Islet of Langerhans (tissue), 1 donor: ENCODE results near the gene SLC15A3.

Source experiments
- FAIRE-seq: peaks from one replicate; lab custom pipeline; 2011; peaks lifted over from hg19 to GRCh38; lab: Jason Lieb, UNC

Gene SLC15A3

DNA sequence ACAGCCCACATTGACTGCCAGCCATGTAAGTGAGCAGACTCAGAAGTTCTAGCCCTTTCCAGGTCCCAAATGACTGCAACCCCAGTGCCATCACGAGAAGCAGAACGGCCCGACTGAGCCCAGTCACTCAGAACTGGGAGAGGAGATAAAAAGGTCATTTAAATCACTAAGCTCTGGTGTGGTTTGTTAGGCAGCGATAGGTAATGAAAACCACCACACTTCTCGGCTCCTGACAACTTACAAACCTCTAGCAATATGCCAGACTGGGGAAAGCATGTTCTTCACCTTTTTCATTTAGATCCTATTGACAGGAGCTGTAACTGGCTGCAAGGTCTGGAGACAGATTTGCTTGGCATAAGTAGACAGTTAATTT, 6.7 kb downstream of the SLC15A3 start:
- no peak for FAIRE-seq

DNA sequence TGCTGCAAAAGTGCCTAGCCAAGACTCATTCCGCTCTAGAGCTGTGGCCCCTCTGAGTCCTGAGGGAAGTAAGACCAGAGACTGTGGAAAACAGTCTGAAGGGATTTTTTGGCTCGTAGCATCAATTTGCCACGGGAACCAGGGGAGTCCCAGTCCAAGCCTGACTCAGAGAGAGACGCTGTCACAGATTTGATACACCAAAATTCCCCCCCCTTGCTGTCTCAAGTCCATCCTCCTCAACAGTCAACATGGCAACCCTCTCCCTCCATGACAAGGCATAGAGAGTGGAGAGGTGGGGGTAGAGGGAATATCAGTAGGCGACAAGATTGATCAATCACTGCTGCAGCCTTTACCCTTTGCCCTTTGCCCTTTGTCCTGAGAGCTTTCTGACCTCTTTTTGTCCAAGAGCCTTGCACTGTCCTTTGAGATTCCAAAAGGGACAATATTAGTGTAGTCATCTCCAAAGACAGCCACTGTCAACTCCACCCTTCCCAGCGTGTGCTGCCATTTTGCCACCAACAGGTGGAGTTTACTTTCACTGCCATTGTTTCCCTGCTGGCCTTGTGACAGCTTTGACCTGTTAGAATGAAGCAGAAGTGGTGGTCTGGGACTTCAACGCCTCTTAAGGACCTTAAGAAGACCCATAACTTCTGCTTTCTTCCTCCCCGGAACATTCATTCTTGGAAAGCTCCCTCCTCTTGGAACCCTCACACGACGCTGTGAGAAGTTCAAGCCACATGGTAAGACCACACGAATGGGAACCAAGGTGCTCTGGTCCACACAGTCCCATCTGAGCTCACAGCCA, 7.3 kb downstream of the SLC15A3 start:
- FAIRE-seq = no peak

DNA sequence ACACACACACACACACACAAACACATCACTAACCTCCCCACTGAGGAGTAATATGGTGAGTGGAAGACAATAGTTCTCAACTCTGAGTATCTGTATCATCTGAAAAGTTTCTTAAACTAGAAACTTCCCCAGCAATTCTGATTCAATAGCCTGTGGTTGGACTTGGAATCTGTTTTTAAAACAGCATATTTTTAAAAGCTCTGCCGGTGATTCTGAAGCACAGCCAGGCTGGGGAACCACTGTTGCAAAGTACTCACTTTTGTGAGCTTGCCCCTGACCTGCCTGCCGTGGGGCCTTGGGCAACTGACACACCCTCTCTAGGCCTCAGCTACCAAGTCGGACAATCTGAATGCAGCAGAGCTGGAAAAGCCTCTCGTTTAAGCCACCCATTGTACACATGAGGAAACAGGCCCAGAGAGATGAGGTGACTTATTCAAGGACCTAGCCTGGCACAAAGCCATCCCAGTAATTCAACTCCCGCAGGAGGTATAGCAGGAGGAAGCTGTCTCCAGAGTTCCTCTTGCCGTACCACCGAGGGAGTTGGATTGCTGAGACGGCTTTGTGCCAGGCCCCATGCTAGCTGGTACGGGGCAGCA, 8.9 kb downstream of the SLC15A3 start:
- no peak for FAIRE-seq

DNA sequence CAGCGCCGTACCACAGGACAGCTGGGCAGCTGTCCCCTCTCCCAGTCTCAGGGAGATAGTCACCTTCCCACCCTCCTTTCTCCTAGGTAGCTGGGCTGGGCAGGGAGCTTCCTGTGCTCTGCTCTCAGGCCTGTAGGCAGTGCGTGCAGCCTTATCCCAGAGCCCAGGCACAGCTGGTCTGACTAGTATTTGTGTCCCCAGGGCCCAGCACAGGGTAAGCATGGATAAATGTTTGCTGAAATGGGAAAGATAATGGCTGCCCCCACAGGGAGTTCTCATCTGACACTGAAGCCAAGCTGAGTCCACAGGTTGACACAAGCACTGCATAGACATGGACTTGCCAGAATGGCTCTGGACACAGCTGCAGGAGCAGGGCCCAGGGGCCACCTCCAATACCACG, 9.8 kb downstream of the SLC15A3 start:
- no peak for FAIRE-seq

DNA sequence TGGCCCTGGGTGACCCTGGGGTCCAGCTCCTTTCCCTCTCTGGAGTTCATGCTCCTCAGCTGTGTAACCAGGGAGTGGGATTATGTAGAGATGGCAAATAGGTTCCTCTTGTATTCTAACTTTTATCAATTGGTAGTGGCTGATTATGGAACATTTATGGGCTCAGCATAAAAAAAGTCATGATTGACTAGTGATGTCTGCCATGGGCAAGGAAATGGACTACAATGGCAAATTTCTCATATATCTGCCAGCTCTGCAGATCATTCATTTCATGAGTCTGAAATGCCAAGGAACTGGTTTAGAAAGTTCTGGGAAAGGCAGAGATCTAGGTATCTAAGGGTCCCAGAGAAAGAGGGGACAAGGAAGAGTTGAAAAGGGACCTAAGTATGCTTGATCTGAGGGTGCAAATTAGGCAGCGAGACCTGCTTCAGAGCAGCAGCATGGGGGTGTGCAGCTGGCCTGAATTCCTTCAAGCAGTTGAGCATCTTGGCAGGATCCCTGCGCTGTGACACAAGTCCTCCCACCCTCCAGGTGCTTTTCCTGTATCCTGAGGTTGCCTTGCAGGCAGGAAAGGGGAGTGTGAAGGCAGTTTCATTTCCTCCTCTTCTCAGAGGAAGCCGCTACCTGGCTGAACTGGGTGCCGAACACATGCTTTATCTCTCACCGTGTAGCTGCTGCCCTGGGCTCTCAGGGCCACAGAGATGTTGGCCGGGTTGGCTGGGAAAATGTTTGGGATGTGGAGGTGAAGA, 10.4 kb downstream of the SLC15A3 start:
- FAIRE-seq = no peak

DNA sequence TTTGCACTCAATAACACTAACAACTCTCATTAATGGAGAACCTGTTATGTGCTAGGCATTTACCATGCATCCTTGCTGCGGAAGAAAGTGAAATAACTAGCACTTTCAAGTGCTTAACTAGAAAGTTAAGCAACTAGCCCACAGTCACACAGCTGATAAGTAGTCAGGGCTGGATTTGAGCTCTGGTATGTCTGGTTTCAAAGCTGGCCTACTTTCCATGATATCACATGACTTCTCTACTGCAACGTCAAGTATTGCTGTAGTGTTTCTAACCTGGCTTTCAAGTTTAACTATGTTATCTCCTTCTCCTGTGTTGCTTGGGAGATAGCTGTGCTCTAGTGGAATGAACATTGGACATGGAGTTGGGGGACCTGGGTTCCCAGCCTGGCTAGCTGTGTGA, 12.1 kb downstream of the SLC15A3 start:
- no peak for FAIRE-seq

DNA sequence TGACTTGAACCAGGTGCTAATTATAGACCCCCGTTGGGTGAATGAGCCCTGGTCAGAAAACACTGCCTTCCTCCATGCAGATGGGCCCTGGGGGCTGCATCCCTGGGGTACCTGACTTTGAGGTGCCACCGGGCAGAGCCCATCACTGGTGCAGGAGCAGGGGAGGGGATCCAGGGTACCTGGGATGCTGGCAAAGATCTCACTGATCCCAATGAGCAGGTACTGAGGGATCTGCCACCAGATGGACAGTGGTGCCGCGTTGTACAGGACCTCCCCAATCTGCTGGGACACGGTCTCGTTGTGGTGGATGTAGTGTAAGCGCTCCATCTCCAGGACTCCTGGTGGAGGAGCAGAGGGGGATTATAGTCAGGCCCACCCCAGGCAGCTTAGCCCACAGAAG, 12.7 kb downstream of the SLC15A3 start:
- FAIRE-seq = no peak

DNA sequence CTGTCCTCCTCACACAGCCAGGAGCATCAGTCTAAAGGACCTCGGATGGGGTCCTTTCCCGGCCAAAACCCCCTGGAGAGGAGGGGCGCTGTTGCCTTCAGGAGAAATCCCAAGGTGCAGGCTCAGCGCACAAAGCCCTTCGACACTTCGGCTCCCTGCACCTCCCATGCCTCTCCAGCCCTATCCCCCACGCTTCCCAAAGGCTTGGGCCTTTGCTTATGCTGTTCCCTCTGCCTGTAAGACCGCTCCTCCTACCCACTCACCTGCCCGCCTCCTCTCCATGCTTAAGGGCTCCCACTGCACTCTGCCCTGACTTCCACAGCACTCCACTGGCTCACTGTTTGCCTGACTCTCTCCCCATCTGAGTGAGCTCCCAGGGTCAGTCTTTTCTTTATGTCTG, 13.5 kb downstream of the SLC15A3 start:
- no peak for FAIRE-seq

DNA sequence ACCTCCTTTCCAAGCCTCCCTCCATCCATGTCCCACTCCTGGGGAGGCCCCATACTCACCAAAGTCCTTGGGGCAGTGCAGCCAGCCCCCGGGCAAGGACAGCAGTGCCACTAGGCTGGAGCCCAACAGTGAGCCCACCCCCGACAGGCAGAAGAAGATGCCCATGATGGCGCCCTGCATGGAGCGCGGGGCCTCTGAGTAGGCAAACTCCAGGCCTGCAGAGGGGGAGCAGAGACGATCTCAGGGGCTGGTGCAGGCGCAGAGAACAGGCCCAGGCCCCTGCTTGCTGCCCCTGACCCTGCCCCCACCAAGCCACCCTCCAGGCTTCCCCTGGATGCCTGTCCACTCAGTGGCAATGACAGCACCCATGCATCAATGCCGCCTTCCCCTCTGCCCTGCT, 14.2 kb downstream of the SLC15A3 start:
- FAIRE-seq = no peak

DNA sequence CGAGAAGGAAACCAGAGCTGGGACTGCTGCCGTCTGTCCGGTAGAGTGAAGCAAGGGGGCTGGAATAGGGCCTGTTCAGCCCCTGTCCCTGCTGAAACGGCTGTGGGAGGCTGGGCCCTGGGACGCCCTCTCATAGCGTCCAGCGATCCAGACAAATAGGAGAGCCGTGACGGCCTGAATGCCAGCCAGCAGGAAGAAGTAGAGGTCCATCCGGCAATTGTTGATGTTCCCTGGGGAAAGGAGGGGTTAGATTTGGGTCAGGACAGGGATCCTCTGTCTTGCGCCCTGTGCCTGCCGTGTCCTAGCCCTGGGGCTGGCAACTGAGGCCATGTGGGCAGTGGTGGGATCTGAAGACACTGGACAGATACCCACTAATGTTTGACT, 14.8 kb downstream of the SLC15A3 start:
- FAIRE-seq = no peak

DNA sequence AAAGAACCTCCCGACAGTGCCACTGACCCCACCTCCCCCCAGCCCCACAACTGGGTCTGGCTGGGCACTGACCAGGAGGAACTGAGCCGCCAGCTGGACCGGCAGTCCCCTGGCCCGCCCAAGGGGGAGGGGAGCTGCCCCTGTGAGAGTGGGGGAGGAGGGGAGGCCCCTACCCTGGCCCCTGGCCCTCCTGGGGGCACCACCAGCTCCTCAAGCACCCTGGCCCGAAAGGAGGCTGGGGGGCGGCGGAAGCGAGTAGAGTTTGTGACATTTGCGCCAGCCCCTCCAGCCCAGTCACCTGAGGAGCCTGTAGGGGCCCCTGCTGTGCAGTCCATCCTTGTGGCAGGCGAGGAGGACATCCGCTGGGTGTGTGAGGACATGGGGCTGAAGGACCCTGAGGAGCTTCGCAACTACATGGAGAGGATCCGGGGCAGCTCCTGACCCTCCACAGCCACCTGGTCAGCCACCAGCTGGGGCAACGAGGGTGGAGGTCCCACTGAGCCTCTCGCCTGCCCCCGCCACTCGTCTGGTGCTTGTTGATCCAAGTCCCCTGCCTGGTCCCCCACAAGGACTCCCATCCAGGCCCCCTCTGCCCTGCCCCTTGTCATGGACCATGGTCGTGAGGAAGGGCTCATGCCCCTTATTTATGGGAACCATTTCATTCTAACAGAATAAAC, 15.4 kb downstream of the SLC15A3 start:
- FAIRE-seq = no peak

DNA sequence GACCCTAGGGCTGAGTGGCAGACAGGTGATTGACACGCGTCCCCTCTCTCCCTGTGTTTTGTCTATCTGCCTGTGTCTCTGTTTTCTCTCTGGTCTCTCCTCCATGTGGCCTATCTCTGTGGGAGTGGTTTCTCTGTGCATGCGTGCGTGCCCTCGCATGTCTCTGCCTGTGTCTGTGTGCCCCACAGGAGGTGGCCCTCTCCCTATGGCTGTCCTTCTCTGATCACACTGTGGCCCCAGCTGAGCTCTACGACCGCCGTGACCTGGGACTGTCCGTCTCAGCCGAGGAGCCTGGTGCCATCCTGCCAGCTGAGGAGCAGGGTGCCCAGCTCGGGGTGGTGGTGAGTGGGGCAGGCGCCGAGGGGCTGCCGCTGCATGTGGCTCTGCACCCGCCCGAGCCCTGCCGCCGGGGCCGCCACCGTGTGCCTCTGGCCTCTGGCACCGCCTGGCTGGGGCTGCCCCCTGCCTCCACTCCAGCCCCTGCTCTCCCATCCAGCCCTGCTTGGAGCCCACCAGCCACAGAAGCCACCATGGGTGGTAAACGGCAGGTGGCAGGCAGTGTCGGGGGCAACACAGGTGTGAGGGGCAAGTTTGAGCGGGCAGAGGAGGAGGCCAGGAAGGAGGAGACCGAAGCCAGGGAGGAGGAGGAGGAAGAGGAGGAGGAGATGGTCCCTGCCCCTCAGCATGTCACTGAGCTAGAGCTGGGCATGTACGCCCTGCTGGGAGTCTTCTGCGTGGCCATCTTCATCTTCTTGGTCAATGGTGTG, 16.1 kb downstream of the SLC15A3 start:
- FAIRE-seq = no peak

DNA sequence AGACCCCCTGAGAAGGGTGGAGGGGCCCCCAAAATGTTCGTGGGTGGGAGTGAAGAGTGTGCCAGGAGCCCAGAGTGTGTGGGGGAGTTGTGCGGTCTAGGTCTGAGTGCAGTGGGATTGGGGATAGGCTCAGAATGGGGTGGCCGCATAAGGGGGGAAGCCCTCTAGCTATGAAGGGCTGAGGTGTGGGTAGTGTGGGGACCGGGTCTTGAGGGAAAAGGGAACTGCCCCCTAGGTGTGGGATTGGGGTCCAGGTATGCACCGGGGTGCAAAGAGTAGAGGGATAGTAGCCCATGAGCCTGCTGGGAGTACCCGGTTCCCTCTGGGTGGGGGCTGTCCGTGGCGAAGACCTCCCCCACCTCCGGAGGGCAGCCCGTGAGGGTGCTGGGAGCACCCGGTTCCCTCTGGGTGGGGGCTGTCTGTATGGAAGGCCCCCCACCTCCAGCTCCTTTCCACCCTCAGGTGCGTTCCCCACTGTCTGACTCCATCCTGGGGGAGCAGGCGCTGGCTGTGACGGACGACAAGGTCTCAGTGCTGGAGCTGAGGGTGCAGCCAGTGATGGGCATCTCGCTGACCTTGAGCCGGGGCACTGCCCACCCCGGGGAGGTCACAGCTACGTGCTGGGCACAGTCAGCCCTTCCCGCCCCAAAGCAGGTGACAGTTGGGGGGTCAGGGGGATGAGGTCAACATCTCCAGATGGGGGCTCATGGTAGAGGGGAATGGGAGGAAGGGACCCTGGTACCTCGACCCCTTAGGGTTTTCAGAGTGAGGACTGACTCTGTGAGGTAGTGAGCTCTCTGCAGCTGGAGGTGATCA, 17.0 kb downstream of the SLC15A3 start:
- FAIRE-seq = no peak

DNA sequence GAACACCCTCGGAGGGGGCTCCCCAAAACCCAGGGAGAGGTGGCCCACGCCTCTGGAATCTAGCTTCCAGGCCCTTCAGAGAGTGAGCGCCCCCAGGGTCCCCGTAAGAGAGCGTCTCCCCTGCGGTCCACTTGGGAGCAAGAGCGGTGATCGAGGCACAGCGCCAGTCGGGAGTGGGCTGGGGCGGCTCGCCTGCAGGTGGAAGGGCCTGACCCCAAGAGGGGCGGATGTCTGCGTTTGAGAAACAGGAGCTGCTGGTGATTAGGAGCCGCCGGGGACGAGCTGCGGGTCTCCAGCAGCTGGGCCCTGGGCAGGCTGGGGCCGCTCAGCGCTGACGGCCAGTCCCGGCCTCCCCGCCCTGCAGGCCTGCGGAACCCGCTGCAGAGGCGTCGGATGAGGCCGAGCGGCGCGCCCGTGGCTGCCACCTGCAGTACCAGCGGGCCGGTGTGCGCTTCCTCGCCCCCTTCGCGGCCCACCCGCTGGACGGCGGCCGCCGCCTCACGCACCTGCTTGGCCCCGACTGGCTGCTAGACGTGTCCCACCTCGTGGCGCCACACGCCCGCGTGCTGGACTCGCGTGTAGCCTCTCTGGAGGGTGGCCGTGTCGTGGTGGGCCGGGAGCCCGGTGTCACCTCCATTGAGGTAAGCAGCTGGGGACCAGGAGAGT, 17.7 kb downstream of the SLC15A3 start:
- no peak for FAIRE-seq

DNA sequence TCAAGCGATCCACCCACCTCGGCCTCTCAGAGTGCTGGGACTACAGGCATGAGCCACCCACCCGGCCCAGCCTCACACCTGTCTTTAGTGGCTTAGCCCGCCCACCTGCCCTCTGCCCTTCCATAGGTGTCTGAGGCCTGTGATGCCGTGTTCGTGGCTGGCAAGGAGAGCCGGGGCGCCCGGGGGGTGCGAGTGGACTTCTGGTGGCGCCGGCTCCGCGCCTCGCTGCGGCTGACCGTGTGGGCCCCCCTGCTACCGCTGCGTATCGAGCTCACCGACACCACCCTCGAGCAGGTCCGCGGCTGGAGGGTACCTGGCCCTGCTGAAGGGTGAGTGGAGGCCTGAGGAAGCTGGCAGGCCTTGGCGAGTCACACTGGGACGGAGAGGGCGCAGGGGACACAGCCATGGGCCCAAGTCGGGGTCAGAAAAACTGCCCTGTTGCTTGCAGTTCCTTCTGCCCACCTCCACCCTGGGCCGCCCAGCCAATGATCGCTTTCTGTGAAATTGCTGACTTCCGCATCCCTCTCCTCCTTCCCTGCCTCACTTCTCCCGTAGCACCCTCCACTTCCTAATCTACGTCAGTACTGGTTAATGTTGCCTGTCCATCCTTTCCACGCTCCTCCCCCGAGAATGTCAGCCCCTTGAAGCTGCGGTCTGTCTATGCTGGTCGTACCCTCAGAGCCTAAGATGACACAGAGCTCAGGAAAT, 18.4 kb downstream of the SLC15A3 start:
- FAIRE-seq = no peak

DNA sequence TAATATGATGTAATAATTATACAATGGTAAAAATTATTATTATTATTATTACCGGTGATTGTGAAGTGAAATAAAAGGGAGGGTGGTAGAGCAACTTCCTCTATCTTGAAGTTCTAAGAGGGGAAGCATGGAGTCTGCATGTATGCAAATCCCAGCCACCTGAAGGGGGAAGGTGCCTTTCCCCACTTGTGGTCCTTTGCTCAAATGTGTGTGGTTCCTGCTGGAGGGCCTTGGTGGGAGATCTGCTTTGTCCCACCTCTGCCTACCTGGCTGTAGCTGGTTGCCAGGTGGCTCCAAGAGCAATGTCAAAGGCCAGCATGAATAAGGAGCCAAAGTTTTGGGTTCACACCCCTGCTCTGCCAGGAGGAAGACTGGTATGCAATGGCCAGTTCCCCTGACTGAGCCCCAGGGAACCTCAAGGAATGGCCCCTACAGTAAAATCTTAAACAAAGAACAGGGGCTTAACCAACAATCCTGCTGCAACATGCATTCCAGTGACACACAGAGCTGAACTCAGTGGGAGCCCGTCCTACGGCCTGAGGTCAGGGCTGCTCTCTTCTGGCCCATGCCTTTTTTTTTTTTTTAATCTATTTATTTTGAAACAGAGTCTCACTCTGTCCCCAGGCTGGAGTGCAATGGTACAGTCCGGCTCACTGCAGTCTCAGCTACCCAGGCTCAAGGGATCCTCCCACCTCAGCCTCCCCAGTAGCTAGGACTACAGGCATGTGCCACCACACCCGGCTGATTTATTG, 19.2 kb downstream of the SLC15A3 start:
- no peak for FAIRE-seq

DNA sequence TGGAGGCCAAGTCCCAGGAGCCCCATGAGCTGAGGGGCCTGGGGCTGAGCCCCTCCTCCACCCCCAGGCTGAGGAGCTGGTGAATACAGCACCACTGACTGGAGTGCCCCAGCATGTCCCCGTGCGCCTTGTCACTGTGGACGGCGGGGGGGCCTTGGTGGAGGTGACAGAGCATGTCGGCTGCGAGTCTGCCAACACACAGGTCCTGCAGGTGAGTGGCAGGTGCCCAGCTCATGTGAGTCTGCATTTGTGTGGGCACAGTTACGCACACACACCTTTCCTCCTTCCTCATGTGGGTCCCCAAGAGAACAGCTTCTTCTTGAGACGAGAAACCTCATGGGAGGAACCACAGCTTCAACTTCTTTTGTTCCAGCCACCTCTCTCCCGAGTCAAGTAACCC, 20.1 kb downstream of the SLC15A3 start:
- no peak for FAIRE-seq

DNA sequence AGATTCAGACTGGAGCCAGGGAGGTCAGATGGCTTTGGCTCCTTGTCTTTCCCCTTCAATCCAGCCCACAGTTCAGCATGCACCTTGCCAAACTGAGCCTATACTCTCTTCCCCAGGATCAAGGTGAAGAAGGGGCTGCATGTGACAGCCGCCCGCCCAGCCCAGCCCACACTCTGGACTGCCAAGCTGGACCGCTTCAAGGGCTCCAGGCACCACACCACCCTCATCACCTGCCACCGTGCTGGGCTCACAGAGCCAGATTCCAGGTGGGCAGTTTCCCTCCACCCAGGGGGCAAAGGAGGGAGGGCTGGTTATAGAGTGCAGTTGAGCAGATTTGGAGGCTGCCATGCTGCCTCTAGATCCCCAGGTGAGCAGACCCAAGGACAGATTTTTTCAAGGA, 21.6 kb downstream of the SLC15A3 start:
- FAIRE-seq = no peak

DNA sequence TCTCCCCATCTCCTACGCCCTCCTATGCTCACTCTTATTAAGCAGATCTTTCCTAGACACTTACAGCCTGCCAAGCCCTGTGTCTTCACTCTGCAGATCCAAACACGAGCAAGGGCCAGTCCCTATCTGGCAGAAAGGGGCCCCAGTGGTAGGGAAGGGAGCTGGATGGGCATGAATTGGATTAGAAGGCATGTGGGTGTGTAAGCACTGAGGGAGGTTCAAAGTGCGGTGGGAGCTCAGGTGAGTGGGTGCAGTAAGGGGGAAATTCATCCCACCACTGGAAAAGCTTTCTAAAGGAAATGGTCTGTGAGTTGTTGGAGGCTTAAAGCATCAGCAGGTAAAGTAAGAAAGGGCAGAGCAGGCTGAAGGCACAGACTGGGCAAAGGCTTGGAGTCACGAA, 22.2 kb downstream of the SLC15A3 start:
- no peak for FAIRE-seq
